Upper lobe of right lung (tissue), 1 donor: ENCODE results near the gene CCDC13. TPM values are rescaled to one million over a fixed set of nuclear protein-coding genes. Genes with fewer than 3 reads are reported as not detected.

Source experiments
- ATAC-seq: fragments of 200-7000 bp; cut with Tn5 transposase; one replicate; pipeline ENCODE4 v1.9.1; 2020; ENCODE audit warnings: mild to moderate bottlenecking, moderate library complexity
- DNase-seq: peaks from one replicate; pipeline ENCODE4 v3.0.0-alpha.2; 2020
- H3K27ac ChIP-seq: fragments of 200-600 bp; one replicate; pipeline ENCODE4 v1.8.0; 2022
- H3K27me3 ChIP-seq: fragments of 200-600 bp; one replicate; pipeline ENCODE4 v1.8.0; 2022; ENCODE audit warnings: mild to moderate bottlenecking
- H3K36me3 ChIP-seq: fragments of 200-600 bp; one replicate; pipeline ENCODE4 v1.8.0; 2022
- H3K4me1 ChIP-seq: fragments of 200-600 bp; one replicate; pipeline ENCODE4 v1.8.0; 2022
- H3K4me3 ChIP-seq: fragments of 200-600 bp; one replicate; pipeline ENCODE4 v1.8.0; 2022; ENCODE audit warnings: mild to moderate bottlenecking
- H3K9me3 ChIP-seq: fragments of 200-600 bp; one replicate; pipeline ENCODE4 v1.8.0; 2022
- CTCF ChIP-seq: fragments of 200-600 bp; IDR thresholded peaks from one replicate; pipeline ENCODE4 v1.8.0; 2022; ENCODE audit warnings: antibody characterized with exemption
- intact Hi-C: fragments of 100-400 bp; cut with DNase I; formaldehyde crosslinking; loops from one replicate; pipeline ENCODE4 v1.11.0; 2022
- total RNA-seq: library from RNA; stranded (reverse); fragmentation: NEBNext Ultra II Directional; extraction: Animal tissue kit (Norgen Biotek cat#: 25700); gene quantifications from one replicate; pipeline ENCODE4 v1.2.1, GENCODE V29; 2021
- donor health status: DM: no; HTN: yes; CAD: no; lungs with severe emphysema.

The CCDC13 gene
- total RNA-seq, 1 donor from 2014 or later = 0.87 TPM

DNA sequence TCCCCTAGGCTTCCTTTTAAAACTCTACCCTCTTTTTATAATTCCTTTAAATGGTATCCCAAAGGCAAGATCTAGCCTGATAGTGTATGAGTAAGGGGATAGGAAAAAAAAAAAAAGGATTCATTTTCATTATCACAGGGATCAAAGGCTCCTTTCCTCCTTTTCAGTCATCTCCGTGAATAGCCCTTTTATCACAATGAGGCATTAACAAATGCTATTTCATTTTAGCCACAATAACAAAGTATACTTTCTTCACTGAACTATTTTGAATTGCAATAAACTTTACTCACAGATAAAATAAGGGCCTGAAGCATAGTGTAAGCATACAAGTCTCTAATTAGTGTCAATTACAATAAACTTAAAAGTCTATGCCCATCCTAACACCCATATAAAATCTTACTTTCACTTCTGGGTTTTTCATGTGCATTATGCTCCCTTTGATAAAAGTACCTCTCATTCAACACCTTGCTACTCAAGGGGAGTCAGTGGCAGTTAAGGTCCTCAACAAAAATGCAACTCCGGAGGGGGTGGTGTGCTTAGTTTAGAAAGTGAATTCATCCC, 22.6 kb upstream of the CCDC13 start:
- no peak overlapping the region for H3K27ac ChIP-seq
- TF ChIP-seq CTCF = no peak
- H3K9me3 ChIP-seq = no peaks in the 10 kb centered on the region
- DNase-seq (no peak), ATAC-seq (no peak)
- peaks cover 11% of the 10 kb centered on the region for H3K4me1 ChIP-seq
- no peaks in the 10 kb centered on the region for H3K27me3 ChIP-seq
- peaks cover 19% of the 10 kb centered on the region for H3K36me3 ChIP-seq
- no peak overlapping the region for H3K4me3 ChIP-seq
- intact Hi-C loops = no loop called here

DNA sequence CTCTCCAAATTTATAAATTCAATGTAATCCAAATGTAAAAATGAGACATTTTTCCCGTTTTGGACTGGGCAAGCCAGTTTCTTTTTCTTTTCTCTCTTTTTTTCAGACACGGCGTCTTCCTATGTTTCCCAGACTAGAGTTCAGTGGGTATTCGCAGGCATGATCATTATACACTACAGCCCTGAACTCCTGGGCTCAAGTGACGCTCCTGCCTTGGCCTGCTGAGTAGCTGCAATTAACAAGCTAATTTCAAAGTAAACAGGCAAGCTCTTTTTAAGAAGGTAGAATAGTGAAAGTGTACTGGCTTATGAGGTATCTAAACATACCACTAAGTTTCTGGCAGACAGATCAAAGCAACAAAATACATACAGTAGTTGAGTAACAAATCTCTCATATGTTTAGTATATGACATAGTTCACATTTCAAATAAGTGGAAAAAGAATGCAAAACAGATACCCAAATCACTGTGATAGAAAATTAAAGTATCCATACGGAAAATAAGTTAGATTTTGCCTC, 17.7 kb upstream of the CCDC13 start:
- H3K9me3 ChIP-seq = no peaks in the 10 kb centered on the region
- H3K4me3 ChIP-seq = no peak overlapping the region
- peaks cover 35% of the 10 kb centered on the region for H3K36me3 ChIP-seq
- intact Hi-C loops = no loop called here
- ATAC-seq (peak; percentile 51), DNase-seq (no peak)
- H3K4me1 ChIP-seq = no peaks in the 10 kb centered on the region
- TF ChIP-seq CTCF = no peak
- no peaks in the 10 kb centered on the region for H3K27me3 ChIP-seq
- no peak overlapping the region for H3K27ac ChIP-seq

DNA sequence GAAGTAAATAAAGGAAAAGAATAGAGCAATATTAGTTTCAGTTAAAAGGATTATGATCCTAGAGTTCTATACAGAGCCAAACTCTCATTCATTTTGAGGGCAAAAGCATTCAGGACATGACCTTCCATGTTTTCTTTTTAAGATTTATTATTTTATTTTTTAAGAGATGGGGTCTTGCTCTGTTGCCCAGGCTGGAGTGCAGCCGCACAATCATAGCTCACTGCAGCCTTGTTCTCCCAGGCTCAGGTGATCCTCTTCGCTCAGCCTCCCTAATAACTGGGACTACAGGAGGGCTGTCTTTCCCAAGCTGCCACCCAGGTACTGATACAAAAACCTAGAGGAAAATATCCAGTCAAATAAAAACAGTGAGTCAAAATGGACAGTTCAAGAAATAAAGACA, 13.6 kb upstream of the CCDC13 start:
- no peaks in the 10 kb centered on the region for H3K4me1 ChIP-seq
- peaks cover 48% of the 10 kb centered on the region for H3K36me3 ChIP-seq
- no peak for TF ChIP-seq CTCF
- H3K27me3 ChIP-seq = no peaks in the 10 kb centered on the region
- intact Hi-C loops = no loop called here
- H3K9me3 ChIP-seq = no peaks in the 10 kb centered on the region
- H3K27ac ChIP-seq = no peak overlapping the region
- no peak overlapping the region for H3K4me3 ChIP-seq
- DNase-seq (no peak), ATAC-seq (no peak)

DNA sequence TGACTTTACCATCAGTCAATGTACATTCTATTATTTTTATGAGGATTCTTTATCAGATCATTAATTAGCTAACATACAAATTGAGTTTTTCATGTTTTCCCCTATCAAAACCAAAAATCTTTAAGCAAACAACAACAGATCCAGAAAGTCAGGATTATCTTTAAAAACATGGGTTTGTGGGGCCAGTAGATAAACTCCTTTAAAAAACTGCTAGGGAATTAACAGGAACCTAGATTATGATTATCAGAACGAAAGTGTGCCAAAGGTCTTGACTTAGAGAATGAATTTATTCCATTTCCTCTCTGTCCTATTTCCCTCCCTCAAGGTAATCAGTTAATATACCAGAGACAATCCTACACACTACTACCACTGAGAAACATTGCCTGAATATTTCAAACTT, 13.2 kb upstream of the CCDC13 start:
- intact Hi-C loops = no loop called here
- DNase-seq = no peak
- H3K27ac ChIP-seq = no peak overlapping the region
- no peaks in the 10 kb centered on the region for H3K27me3 ChIP-seq
- H3K9me3 ChIP-seq = no peaks in the 10 kb centered on the region
- no peak overlapping the region for H3K4me3 ChIP-seq
- no peak for ATAC-seq
- peaks cover 48% of the 10 kb centered on the region for H3K36me3 ChIP-seq
- TF ChIP-seq CTCF = no peak
- H3K4me1 ChIP-seq = no peaks in the 10 kb centered on the region

DNA sequence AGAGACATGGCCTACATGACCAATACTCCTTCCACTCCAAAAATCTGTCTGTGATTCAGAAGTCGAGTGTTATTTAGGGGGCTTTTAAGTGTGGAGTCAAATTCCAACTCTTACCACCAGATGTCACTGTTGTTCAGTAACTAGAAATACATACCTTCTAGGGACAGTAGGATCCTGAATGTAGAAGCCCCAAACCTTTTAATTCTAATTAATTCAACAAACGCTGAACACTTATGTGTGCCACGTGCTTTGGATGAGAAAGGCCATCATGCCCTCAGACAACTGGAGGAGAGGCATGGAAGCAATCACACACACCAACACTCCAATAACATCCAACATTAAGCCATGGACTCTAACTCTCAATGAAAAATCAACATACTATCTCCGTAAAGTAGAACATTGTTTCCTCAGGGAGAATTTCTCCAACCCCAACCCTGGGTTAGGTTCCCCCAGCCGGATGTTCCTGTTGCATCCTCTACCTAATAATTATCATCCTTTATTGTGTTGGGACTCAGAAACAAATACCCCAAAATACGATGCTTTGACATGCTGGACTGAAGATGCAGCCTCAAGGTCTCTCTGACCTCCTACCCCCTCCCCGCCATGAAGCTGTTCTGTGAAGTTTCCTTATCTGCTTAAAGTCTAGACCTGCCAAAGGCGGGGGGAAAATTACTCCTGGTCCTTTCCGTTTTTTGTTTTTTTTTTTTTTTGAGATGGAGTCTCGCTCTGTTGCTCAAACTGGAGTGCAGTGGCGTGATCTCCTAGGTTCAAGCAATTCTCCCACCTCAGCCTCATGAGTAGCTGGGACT, 8.0 kb upstream of the CCDC13 start:
- no peaks in the 10 kb centered on the region for H3K9me3 ChIP-seq
- H3K27me3 ChIP-seq = no peaks in the 10 kb centered on the region
- no peak overlapping the region for H3K27ac ChIP-seq
- DNase-seq (no peak), ATAC-seq (peak; percentile 87)
- H3K4me1 ChIP-seq = peaks cover 10% of the 10 kb centered on the region
- peak; percentile 85 for TF ChIP-seq CTCF
- H3K4me3 ChIP-seq = no peak overlapping the region
- intact Hi-C loops = loop anchor here (5.0 kb wide), 1 partner anchor 51 kb away; no protein-coding TSS in a partner anchor
- H3K36me3 ChIP-seq = peaks cover 31% of the 10 kb centered on the region
